Stimulated activated CD4-positive, alpha-beta T cell treated with anti-CD3 and anti-CD28 coated beads, Interleukin-15, amount 100 ng/mL, for 48 hours (primary cell): Measurements from ENCODE around the gene CEP135.
"Not testable (repeated sequence)": the region's sequence is repeated elsewhere in the genome, so short reads cannot be mapped to it uniquely, and the experiment has no call there.

Experiments
- DNase-seq, 2 donors: peaks; one replicate each; pipeline ENCODE4 v3.0.0-alpha.2; 2020; ENCODE audit warnings: low read depth in 2 of 2

Gene CEP135

GRCh38 chr4:56072730-56073129 lies 124.0 kb downstream of the CEP135 start:
- DNase-seq: not testable (repeated sequence)

- no peak for DNase-seq
These were observed 128.9 kb downstream of the CEP135 start for GRCh38 chr4:56077676-56078075.

- no peak for DNase-seq
These were observed 130.1 kb downstream of the CEP135 start for GRCh38 chr4:56078866-56079265.

- no peak for DNase-seq
These were observed 131.6 kb downstream of the CEP135 start for GRCh38 chr4:56080384-56080783.

- DNase-seq: no peak
These were observed 134.1 kb downstream of the CEP135 start for GRCh38 chr4:56082829-56083228.
